AG08396 (cell line): ENCODE data around the gene NEK6.
A peak's percentile ranks its signal among the peaks of the same experiment; 100 is the strongest.

Experiments
- DNase-seq: peaks from one replicate; pipeline ENCODE4 v3.0.0; 2012; ENCODE audit warnings: low spot score, mixed read lengths

The NEK6 gene

DNA sequence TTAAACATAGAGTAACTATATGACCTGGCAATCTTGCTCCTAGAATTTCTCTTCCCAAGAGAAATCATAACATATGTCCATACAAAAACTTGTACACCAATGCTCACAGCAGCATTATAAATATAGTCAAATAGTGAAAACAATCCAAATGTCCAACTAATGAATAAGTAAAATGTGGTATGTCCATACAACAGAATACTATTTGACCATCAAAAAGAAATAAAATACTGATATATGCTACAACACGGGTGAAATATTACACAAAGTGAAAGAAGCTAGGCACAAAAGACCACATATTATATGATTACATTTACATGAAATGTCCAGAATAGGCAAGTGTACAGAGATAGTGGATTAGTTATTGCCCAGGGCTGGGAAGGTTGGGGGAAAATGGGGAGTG, 116.1 kb downstream of the NEK6 start:
- DNase-seq: no peak

DNA sequence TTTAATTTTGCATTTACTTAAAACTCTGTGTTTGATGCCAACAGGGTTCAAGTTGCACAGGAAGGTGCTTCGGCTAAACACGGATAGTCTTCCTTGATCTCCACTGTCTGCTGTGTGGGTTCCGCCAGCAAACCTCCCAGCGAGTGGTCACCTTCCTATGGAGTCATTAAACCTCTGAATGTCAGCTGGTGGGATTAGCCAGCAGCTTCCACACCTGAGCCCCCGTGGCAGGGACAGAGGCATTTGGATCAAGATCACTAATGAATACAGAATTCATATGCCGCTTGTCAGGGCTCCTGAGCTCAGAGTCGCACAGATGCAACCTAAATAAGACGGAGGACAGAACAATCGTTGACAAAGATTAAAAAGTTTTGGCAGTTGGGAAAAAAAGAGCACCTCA, 118.0 kb downstream of the NEK6 start:
- no peak for DNase-seq

DNA sequence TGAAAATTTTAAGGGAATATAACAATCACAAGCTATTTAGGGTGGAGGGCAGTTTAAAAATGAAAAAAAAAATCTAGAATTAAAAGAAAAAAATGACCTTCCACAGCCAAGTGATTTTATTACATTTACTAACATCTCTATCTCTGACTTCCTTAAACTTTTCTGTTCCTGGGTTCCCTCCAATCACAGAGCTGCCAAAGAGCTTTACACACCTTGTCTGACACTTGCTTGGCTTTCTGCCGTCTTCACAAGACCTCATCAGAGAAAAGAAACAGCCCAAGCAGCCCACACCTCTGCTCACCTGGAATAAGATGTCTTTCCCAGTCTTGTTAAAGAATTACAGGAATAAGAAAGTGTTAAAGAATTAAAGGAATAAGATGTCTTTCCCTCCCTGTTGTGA, 118.6 kb downstream of the NEK6 start:
- DNase-seq: no peak

DNA sequence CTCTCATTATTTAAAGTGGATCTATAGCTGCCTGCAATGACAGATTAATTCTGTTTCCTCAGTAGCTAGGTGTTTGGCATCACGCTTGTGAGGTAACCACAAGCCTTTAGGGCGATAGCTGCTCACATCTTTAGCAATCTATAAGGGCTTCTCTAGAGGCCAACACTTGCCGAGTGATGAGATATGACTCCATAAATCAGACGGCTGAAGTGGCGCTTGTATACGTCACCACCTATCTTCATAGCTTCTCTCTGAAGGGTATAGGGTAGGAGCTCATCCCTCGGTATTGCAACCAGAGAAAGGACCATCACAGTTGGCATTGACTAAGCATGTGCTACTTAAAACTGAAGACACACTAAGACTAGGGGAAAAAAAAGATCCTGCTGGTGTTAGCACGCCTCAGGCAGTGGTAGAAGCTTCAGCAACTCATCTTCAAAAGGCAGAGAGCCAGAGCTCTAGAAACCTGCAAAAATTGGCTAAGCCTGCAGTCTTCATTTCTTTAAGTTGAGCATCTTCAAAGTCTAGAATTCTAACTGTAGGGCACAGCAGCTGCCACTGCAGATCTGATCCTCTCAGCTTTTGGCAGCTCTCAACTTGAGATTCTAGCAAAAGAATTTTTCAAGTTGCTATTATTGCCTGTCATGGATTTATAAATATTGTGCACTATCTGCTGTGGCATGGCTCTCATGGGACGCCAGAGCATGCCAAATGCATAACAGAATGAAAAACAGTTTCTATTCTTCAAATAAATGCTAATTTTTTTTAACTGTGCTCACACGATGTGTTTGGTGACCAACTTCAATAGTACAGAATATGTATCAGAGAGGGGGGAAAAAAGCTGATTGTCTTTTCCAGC, 120.0 kb downstream of the NEK6 start:
- DNase-seq: no peak

DNA sequence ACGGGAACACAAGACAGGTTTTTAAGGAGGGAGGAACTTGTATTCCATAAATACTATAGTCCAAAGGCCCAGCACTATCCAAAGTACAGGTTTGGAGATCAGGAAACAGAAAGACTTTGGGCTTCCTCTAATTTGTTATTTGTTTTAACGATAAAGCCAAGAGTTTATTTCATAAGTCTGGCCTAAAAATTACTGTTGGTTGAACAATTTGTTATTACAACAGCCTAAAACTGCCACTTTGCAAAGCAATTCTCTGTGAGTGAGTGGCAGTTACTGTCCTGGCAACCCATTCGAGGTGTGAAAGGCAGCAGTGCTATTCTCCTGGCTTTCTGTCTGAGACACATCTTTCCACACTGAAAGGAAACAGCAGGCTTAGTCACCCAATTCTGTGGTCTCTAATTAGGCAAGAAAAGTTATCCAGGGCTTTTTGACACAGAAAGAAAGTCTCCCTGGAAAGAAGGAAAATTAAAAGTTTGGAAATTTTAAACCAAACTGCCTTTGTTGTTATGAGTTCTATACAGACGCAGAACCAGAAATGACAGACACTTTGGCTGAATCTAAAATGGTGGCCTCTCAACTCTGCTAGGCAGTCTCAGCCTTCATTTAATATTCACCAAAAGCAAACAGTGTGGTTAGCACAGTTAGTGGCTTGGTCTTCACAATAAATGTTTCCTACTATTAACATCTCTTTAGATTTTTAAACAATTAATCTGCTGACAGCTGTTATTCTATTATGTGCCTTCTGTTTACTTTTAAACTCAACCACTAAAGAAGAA, 123.6 kb downstream of the NEK6 start:
- no peak for DNase-seq

DNA sequence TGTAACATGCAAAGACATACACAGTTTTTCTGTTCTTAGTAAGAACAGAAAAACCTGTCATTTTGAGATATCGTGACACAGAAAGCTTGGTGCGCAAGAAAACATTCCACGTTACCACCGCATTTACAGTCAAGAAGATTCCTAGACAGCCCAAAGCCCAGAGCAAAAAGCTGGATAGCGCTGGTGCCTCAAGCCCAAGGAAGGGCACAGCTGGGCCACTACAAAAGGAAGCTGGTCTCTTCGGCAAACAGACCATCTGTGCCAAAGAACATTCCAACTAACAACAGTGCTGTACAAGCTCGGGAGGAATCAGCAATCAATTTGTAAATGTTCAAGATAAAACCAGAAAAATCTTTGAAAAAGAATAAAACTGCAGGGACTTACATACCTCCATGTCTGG, 126.5 kb downstream of the NEK6 start:
- no peak for DNase-seq

GRCh38 chr9:124384846-124385245, 127.1 kb downstream of the NEK6 start:
- DNase-seq: no peak

- no peak for DNase-seq
Measured at GRCh38 chr9:124385623-124386022, 127.9 kb downstream of the NEK6 start.

DNA sequence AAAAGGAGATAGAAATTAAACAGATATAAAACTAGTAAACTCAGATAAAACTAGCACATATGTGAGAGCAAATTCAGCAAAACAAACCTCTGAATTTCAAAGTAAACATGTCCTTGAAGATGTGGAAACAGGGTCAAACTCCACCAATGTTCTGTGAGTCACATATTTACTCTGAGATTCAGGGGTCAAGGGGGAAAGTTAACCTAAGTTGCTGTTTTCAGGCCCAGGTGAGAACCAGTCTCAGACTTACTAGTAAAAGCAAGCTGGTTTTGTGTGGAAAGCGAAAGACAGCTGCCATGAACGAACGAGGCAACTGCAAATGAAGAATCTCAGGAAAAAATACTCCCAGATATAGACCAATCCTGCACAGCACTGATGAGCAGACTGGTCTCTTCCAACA, 128.5 kb downstream of the NEK6 start:
- DNase-seq: no peak

DNA sequence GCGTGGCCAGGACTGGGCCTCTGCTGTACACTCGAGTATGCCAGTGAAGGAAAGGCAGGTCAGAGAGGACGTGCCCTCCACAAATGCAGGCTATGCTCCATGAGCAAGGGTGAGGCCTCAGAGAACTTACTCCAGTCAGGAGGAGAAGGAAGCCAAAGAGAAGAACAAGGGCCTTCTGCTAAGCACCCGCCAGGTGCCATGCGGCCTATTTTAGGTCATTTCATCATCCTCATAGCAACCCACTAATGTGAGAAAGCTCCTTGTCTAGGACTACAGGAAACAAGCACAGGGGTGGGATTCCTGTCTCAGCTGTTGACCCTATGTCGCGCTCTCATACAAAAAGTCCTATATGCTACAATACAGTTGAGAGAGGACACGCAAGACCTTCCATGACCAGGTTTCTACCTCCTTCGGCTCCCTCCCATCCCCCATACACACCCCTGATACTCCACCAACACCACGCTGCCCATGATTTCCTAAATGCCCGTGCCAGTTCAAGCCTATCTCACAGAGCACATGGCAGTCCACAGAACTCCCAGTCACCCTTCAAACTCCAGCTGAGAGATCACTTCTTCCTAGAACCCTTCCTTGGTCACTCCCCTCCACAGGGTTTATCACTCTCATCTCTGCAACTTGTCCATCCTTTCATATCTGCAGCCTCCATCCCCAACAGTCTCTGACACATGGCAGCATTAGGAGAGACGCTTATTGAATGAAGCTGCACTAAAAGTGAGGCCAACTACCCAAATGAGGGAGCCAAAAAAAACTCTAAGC, 130.7 kb downstream of the NEK6 start:
- no peak for DNase-seq

DNA sequence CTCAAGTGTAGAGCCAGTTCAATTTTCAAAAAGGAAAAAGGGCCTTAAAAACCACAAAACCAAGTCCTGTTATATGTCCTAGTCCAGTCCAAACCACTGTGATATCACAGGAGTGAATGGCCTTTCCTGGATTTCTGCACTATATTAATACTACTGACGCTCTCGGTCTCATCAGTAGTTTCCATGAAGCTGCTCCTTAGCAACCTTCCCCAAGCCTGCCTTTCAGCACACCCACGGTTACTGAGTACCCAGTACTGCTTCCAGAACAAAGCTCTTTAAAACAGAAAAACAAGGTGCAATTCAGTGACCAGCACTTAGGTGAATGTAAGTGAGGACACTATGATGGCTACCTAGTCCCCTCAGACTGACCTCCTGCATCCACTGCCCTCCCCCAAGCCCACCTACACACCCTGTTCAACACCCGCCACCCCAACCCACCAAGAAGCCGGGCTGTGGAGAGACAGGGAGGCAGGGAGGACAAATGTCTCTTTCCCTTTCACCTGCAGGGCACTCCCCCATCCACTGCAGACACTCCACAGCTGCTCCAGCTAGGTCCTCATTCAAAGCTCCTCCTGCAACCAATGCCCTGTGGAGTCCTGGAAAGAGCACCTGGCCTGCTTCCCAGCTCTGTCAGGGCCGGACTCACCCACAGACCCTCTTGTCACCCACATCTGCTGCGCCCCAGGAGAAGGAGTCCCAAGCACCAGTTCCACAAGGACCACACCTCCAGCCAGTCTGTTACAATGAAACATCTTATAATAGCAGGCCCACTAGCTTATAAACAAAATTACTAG, 131.6 kb downstream of the NEK6 start:
- no peak for DNase-seq

GRCh38 chr9:124390794-124391658, 133.3 kb downstream of the NEK6 start:
- DNase-seq: no peak

DNA sequence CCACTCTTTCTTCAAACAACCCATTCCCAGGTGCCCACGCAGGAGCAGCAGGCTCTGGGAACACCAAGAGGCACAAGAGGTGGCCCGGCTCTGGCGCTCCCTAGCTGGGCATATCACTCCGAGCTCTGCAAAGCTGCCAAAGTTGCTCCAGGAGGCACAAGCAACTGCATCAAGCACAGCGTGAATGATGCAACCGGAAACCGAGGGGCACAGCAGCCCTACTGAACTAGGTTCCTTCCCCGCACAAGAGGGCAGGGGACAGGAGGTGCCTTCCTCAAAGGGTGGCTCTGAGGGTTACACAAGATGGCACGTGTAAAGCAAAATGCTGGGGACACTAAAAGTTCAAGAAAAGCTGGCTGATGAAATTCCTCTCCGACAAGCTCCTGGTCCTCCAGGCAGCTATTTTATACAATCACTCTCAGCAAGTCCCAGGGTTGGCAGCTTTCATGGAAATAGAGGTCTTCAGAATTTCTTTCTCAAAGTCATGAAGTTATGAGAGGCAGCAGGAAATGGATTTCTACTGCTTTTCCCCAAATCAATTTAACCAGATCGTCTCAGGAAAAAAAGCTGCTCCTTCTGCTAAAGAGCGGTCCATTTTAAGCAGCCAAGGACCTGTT, 134.6 kb downstream of the NEK6 start:
- no peak for DNase-seq

DNA sequence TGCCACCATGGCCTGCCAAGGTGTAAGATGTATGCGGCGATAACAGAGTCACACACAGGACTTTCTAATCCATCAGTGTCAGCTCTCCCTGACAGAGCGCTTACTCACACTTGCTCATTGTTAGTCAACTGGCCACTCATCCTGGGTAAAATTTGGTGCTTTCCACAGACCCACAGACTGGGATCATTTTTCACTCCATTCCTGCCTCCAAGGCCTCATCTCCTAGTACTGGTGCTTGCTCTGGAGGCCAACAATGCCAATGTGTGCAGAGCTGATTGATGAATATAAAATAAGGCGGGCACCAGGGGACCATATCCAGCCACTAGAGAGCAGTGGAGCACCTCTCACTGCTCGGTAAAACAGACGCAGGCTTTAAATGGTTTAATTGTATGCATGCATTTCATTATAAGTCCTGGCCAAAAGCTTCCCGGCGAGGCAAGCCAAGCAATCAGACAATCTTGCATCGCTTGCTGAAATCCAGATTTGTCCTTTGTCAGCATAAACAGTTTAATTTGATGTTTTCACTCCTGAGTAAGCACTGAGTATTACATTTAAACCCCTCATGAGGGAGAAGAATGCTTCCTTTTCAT, 135.2 kb downstream of the NEK6 start:
- DNase-seq: peak; percentile 64

GRCh38 chr9:124394167-124394566, 136.4 kb downstream of the NEK6 start:
- DNase-seq: no peak

DNA sequence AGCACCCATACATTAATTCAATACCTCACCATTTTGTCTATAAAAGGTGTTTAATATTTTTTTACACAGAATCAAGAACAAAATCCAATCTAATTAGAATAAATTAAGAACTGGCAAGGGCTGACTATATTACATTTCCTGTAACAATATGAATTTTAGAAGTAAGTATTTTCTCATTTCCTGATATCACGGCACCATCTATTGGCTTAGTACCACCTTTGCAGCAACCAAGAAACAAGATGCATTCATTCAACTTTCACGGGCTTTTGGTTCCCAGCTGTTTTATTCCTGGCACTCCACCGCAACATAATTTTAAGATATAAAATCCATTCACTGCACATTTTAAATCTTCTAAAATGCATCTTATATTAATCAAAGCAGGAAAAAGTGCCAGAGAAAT, 136.8 kb downstream of the NEK6 start:
- DNase-seq: no peak

DNA sequence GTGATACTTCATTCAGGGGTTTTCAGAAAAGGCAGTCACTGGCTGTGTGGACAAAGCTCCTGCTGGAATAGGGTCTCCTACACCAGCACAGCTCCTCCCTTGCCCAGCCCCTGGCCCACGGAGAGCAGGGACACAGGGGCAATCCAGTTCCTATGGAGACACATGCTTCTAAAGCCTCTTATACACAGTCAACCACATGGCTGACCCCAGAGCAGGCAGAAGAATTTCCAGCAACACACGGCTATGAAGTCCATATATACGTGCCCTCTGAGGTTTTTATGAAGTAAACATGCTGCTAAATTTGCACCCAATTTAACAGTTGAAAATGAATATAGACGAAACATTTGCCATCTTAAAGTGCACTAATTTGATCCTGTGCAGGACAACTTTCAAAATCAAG, 138.1 kb downstream of the NEK6 start:
- no peak for DNase-seq

DNA sequence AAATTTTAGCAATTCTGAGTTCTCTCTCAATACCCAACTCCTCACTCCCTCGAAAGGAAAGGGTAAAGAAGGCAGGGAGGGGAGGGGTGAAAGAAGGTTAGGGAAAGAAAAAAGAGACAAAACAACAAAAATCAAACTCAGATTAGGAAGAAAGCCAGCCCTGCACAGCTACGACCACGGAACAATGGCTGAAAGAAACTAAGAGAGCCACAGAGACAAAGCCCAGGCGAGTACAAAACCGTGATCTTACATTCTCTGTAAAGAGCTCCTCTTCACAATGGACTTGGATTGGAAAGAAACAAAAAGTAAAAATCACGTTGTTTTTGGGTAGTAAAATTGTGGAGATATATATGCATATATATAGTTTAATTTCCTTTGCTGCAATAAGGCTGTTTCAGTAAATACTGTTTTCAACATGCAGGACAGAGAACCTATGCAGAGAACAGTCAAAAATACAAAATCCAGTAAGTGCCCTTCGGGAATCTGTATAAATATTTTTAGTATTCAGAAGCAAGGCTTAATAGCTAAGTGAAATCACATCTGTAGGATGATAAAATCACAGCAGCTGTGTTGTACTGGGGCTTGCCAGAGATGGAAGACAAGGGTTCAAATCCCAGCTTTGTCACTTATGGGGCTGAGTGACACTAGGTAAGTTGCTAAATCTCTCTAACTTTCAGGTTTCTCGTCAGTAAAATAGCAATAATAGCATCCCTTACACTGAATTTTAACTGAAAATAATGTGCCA, 140.6 kb downstream of the NEK6 start:
- no peak for DNase-seq

DNA sequence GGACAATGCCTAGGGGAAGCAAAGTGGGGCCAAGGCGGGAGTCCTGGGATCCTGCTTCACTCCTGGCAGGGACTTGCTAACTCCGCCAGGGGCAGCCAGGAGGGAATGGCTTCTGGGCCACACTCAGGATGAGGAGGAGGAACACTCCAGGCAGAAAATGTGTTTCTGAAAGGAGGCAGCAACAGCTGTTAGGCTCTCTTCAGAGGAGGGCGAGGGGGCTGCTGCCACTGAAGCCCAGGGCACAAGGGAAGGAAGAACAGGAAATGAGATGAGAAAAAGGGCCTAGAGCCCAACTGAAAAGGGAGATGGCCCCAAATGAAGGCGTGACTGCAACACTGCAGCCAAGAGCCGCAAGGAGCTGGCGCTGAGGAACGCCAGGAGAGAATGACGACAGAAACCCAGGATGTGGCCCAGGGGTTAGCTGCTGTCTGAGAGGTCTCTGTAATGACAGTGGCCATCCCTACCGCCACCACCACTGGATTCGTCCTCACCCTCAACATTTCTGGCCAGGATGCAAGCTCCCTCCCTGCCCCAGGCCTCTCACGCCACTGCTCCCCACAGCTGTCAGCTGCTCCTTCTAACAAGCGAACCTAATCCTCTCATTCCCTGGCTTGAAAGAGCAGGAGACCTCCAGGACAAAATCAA, 141.7 kb downstream of the NEK6 start:
- DNase-seq: peak; percentile 65
